OCI-LY1 (cell line): ENCODE measurements around the gene HOXA4.

Source experiments
- H2AFZ ChIP-seq: fragments of 200-600 bp; sonication (generic), shearing (Covaris generic); 2 replicates; pipeline ENCODE4 v1.6.0; 2014; ENCODE audit warnings: antibody characterized with exemption, mild to moderate bottlenecking, low read length
- H3F3A ChIP-seq: fragments of 200-600 bp; sonication (generic), shearing (Covaris generic); 2 replicates; pipeline ENCODE4 v1.6.0; 2014; ENCODE audit warnings: mild to moderate bottlenecking, antibody characterized with exemption, low read length, moderate library complexity; ENCODE audit not compliant: insufficient read depth
- H3K27ac ChIP-seq: fragments of 200-600 bp; sonication (generic); 2 replicates; pipeline ENCODE4 v1.5.1; 2014; ENCODE audit warnings: low read length, mixed run types, mild to moderate bottlenecking, low read depth; ENCODE audit not compliant: poor library complexity, severe bottlenecking
- H3K27me3 ChIP-seq: fragments of 200-600 bp; sonication (generic); 2 replicates; pipeline ENCODE4 v1.6.0; 2014; ENCODE audit warnings: antibody characterized with exemption, mild to moderate bottlenecking, low read length, moderate library complexity; ENCODE audit not compliant: insufficient read depth
- H3K36me3 ChIP-seq: fragments of 200-600 bp; sonication (generic); 2 replicates; pipeline ENCODE4 v1.6.1; 2014; ENCODE audit warnings: mild to moderate bottlenecking, antibody characterized with exemption, low read length, moderate library complexity, mixed read lengths; ENCODE audit not compliant: insufficient read depth
- H3K4me1 ChIP-seq: fragments of 200-600 bp; sonication (generic); 2 replicates; pipeline ENCODE4 v1.5.1; 2014; ENCODE audit warnings: mild to moderate bottlenecking, low read length, moderate library complexity; ENCODE audit not compliant: insufficient read depth, severe bottlenecking
- H3K4me2 ChIP-seq: fragments of 200-600 bp; sonication (generic), shearing (Covaris generic); 2 replicates; pipeline ENCODE4 v1.6.1; 2014; ENCODE audit warnings: low read length
- H3K4me3 ChIP-seq: fragments of 200-600 bp; sonication (generic); 2 replicates; pipeline ENCODE4 v1.5.1; 2014; ENCODE audit warnings: low read length, low read depth, mild to moderate bottlenecking, mixed read lengths; ENCODE audit not compliant: poor library complexity, severe bottlenecking
- H3K79me2 ChIP-seq: fragments of 200-600 bp; shearing (Covaris generic); 2 replicates; pipeline ENCODE4 v1.6.1; 2016; ENCODE audit warnings: mixed run types, low read length, mixed read lengths; ENCODE audit not compliant: insufficient read depth
- H3K9ac ChIP-seq: fragments of 200-600 bp; sonication (generic), shearing (Covaris generic); 2 replicates; pipeline ENCODE4 v1.6.1; 2014; ENCODE audit warnings: mild to moderate bottlenecking, low read length, mixed read lengths
- H3K9me2 ChIP-seq: fragments of 200-600 bp; sonication (generic), shearing (Covaris generic); 2 replicates; pipeline ENCODE4 v1.6.1; 2014; ENCODE audit warnings: low read depth, mild to moderate bottlenecking, low read length, mixed read lengths
- H3K9me3 ChIP-seq: fragments of 200-600 bp; shearing (Covaris generic); 2 replicates; pipeline ENCODE4 v1.6.1; 2014; ENCODE audit warnings: low read length, mixed read lengths
- H4K20me1 ChIP-seq: fragments of 200-600 bp; sonication (generic), shearing (Covaris generic); 2 replicates; pipeline ENCODE4 v1.6.0; 2016; ENCODE audit warnings: mild to moderate bottlenecking, low read length; ENCODE audit not compliant: insufficient read depth
- CTCF ChIP-seq: fragments of 200-600 bp; sonication (generic), shearing (Covaris generic); IDR thresholded peaks from 2 replicates; pipeline ENCODE4 v1.5.1; 2017; ENCODE audit warnings: mild to moderate bottlenecking, antibody characterized with exemption, low read length, moderate library complexity, mixed read lengths
- EZH2 ChIP-seq: fragments of 200-600 bp; sonication (generic), shearing (Covaris generic); IDR thresholded peaks from 2 replicates; pipeline ENCODE4 v1.8.0; 2017; ENCODE audit warnings: borderline replicate concordance, mixed run types, mild to moderate bottlenecking, antibody characterized with exemption, low read length, moderate library complexity, mixed read lengths

Gene HOXA4

DNA sequence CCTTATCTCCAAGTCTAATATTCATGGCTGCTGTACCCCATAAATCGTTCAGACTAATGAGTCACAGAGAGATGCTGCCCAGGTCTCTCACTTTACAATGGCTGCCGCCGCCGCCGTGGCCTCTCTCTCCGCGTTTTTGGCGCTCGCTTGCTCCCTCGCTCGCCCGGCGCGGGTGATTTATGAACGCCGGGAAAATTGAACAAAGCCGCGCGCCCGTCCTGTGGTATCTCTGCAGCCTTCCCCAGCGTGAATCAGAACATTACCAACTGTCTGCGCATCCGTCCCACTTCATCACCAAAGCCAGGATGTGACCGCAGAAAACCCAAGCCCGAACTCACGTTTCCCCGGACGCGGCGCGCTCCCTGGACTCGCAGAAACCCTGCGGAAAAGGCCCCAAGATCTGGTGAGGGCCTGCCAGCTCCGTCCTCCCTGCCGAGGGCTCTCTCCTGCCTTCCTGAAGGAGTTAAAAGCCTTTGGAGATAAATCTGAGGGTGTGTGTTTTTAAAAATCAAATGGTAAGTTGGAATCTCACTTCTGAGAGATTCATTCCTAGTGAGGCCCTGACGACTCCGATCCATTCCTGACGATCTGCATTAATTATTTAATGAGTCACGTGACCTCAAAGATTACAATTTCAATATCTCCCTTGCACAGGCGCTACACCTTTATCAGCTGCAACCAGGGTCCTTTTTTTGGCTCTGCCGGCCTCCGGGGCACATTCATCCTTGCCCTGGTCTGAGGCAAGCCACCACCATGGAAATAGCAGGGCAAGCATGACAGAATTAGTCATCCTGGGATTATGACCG is 6.3 kb downstream of the HOXA4 start:
- Histone ChIP-seq H3K4me3 (no peak overlapping the region), H4K20me1 (no peaks in the 10 kb centered on the region), H3K9ac (no peak overlapping the region), H3K9me2 (no peaks in the 10 kb centered on the region), H3K36me3 (no peaks in the 10 kb centered on the region), H3K27ac (no peak overlapping the region), H2AFZ (no peak overlapping the region), H3F3A (no peaks in the 10 kb centered on the region), H3K27me3 (no peaks in the 10 kb centered on the region; the same call in 1 of the 2 replicates), H3K4me2 (no peak overlapping the region), H3K4me1 (no peaks in the 10 kb centered on the region), H3K9me3 (no peaks in the 10 kb centered on the region), H3K79me2 (no peaks in the 10 kb centered on the region)
- TF ChIP-seq EZH2 (no peak), CTCF (no peak)

GRCh38 chr7:27123477-27124053 is 7.0 kb downstream of the HOXA4 start:
- H3K9ac ChIP-seq: no peak overlapping the region
- H3K27ac ChIP-seq: no peak overlapping the region
- H3K9me3 ChIP-seq: no peaks in the 10 kb centered on the region
- no peaks in the 10 kb centered on the region for H3K9me2 ChIP-seq
- no peaks in the 10 kb centered on the region for H3F3A ChIP-seq
- TF ChIP-seq CTCF (no peak), EZH2 (no peak)
- no peak overlapping the region for H3K4me2 ChIP-seq
- H3K36me3 ChIP-seq: no peaks in the 10 kb centered on the region
- no peak overlapping the region for H3K4me3 ChIP-seq
- no peaks in the 10 kb centered on the region for H3K4me1 ChIP-seq
- no peak overlapping the region for H2AFZ ChIP-seq
- H3K79me2 ChIP-seq: no peaks in the 10 kb centered on the region
- H4K20me1 ChIP-seq: no peaks in the 10 kb centered on the region
- no peaks in the 10 kb centered on the region; the same call in 1 of the 2 replicates for H3K27me3 ChIP-seq

DNA sequence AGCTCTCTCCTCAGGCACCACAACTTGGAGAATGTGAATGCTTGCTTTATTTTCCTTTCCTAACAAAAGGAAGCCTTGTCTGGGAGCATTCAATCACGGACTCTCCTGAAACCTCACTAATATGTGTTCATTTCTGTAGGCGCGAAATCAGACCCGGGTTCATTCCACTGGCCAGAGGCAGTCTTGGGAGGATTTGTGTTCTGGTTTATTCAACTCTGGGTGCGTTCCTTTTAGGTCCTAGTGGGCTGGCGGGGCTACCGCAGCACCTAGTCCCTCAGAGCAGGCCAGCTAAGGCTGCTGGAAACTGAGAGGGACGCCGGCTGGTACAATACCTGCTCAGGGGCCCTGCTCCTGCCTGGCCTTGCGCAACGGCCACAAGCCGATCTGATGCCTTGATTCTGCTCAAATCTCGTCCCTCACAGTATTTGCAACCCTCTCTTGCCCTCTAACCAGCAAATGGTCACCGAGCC is 7.5 kb downstream of the HOXA4 start:
- no peak overlapping the region for H3K4me3 ChIP-seq

More for the DNA sequence above, 7.5 kb downstream of the HOXA4 start:
- H3K4me2 ChIP-seq: no peak overlapping the region
- TF ChIP-seq EZH2: no peak
- no peak for TF ChIP-seq CTCF
- H3K9ac ChIP-seq: no peak overlapping the region
- H3K79me2 ChIP-seq: no peaks in the 10 kb centered on the region
- no peaks in the 10 kb centered on the region for H3K4me1 ChIP-seq
- no peaks in the 10 kb centered on the region for H3K9me3 ChIP-seq
- H4K20me1 ChIP-seq: no peaks in the 10 kb centered on the region
- H3K36me3 ChIP-seq: no peaks in the 10 kb centered on the region
- H3K27ac ChIP-seq: no peak overlapping the region
- H3F3A ChIP-seq: no peaks in the 10 kb centered on the region
- H2AFZ ChIP-seq: no peak overlapping the region
- H3K27me3 ChIP-seq: no peaks in the 10 kb centered on the region; the same call in 1 of the 2 replicates
- no peaks in the 10 kb centered on the region for H3K9me2 ChIP-seq
